CD14-positive monocyte (primary cell): ENCODE data around the gene CCDC102B. TPM values are rescaled to one million over a fixed set of nuclear protein-coding genes. Genes with fewer than 3 reads are reported as not detected.

Source experiments
- DNase-seq, 3 donors: peaks; one replicate each; pipeline ENCODE4 v3.0.0-alpha.2; 2011 to 2022
- H2AFZ ChIP-seq: 2 replicates; pipeline ENCODE4 v1.6.0; 2012; ENCODE audit warnings: mild to moderate bottlenecking, low read depth, low read length, inconsistent platforms; ENCODE audit not compliant: insufficient read depth, poor library complexity, severe bottlenecking
- H3K27ac ChIP-seq, 2 donors: 1 replicate in 1 of 2; 2 replicates in 1 of 2; pipeline ENCODE4 v1.5.1; 2012 to 2013; ENCODE audit warnings: low read length in 2 of 2, control low read depth in 1 of 2, inconsistent platforms in 1 of 2, low read depth in 1 of 2, mild to moderate bottlenecking in 1 of 2
- H3K27me3 ChIP-seq, 2 donors: one replicate each; pipeline versions ENCODE4 v1.6.0 to v1.6.1; 2011 to 2013; ENCODE audit warnings: low read length in 2 of 2; ENCODE audit not compliant: control insufficient read depth in 2 of 2, insufficient read depth in 2 of 2
- H3K36me3 ChIP-seq, 2 donors: replicated peaks in 1 of 2; 1 replicate in 1 of 2; 2 replicates in 1 of 2; pipeline versions ENCODE4 v1.5.1 to v1.6.1; 2012 to 2013; ENCODE audit warnings: low read length in 2 of 2, control low read depth in 1 of 2, inconsistent platforms in 1 of 2, mild to moderate bottlenecking in 1 of 2; ENCODE audit not compliant: insufficient read depth in 2 of 2, control insufficient read depth in 1 of 2
- H3K4me1 ChIP-seq, 2 donors: 1 replicate in 1 of 2; 2 replicates in 1 of 2; pipeline versions ENCODE4 v1.5.1 to v1.6.1; 2012 to 2013; ENCODE audit warnings: low read length in 2 of 2, control low read depth in 1 of 2, inconsistent platforms in 1 of 2, mild to moderate bottlenecking in 1 of 2, moderate library complexity in 1 of 2; ENCODE audit not compliant: insufficient read depth in 2 of 2, control insufficient read depth in 1 of 2
- H3K4me2 ChIP-seq: replicated peaks from 2 replicates; pipeline ENCODE3; 2012; ENCODE audit warnings: low read length, moderate library complexity, mild to moderate bottlenecking; ENCODE audit not compliant: poor library complexity, severe bottlenecking; ENCODE audit errors: extremely low read depth
- H3K4me3 ChIP-seq, 3 experiments: fragments of 200-600 bp in 1 of 3; sonication (generic) in 1 of 3; replicated peaks in 1 of 3; 1 replicate in 2 of 3; 2 replicates in 1 of 3; pipeline ENCODE4 v1.5.1; 2011 to 2013; ENCODE audit warnings: low read length in 3 of 3, mild to moderate bottlenecking in 3 of 3, control low read depth in 2 of 3, low read depth in 2 of 3, inconsistent platforms in 1 of 3, moderate library complexity in 1 of 3
- H3K79me2 ChIP-seq: 2 replicates; pipeline ENCODE4 v1.6.0; 2012; ENCODE audit warnings: mild to moderate bottlenecking, control low read depth, inconsistent platforms, low read length, moderate library complexity; ENCODE audit not compliant: insufficient read depth
- H3K9ac ChIP-seq: 2 replicates; pipeline ENCODE4 v1.6.0; 2017; ENCODE audit warnings: low read length, mild to moderate bottlenecking; ENCODE audit not compliant: insufficient read depth, poor library complexity, severe bottlenecking
- H3K9me3 ChIP-seq, 2 donors: replicated peaks in 1 of 2; 1 replicate in 1 of 2; 2 replicates in 1 of 2; pipeline versions ENCODE4 v1.5.1 to v1.6.1; 2012 to 2013; ENCODE audit warnings: low read length in 2 of 2, control low read depth in 1 of 2; ENCODE audit not compliant: control insufficient read depth in 1 of 2, insufficient read depth in 1 of 2
- H4K20me1 ChIP-seq: 2 replicates; pipeline ENCODE4 v1.6.0; 2012; ENCODE audit warnings: mild to moderate bottlenecking, low read length, control low read depth, moderate library complexity; ENCODE audit not compliant: insufficient read depth
- H3K27ac Mint-ChIP-seq, 7 donors: one replicate each; pipeline ENCODE4 v1.8.0; 2020; ENCODE audit warnings: mild to moderate bottlenecking in 7 of 7, mixed read lengths in 7 of 7, moderate library complexity in 6 of 7, inconsistent platforms in 2 of 7
- H3K27me3 Mint-ChIP-seq, 3 donors: one replicate each; pipeline ENCODE4 v1.8.0; 2021 to 2022; ENCODE audit warnings: low read depth in 3 of 3, mild to moderate bottlenecking in 3 of 3, mixed read lengths in 3 of 3, moderate library complexity in 3 of 3, inconsistent platforms in 1 of 3
- H3K36me3 Mint-ChIP-seq, 2 donors: one replicate each; pipeline ENCODE4 v1.8.0; 2020; ENCODE audit warnings: mixed read lengths in 2 of 2, inconsistent platforms in 1 of 2, mild to moderate bottlenecking in 1 of 2
- H3K4me1 Mint-ChIP-seq: one replicate; pipeline ENCODE4 v1.8.0; 2020; ENCODE audit warnings: mild to moderate bottlenecking, mixed read lengths
- H3K4me3 Mint-ChIP-seq, 2 donors: one replicate each; pipeline ENCODE4 v1.8.0; 2020; ENCODE audit warnings: mild to moderate bottlenecking in 2 of 2, mixed read lengths in 2 of 2, moderate library complexity in 1 of 2
- H3K9me3 Mint-ChIP-seq, 7 donors: one replicate each; pipeline ENCODE4 v1.8.0; 2020 to 2022; ENCODE audit warnings: mixed read lengths in 7 of 7, mild to moderate bottlenecking in 6 of 7, moderate library complexity in 6 of 7, inconsistent platforms in 2 of 7
- CTCF ChIP-seq: fragments of 200-600 bp; IDR thresholded peaks from one replicate; pipeline ENCODE4 v1.8.0; 2022; ENCODE audit warnings: antibody characterized with exemption, mild to moderate bottlenecking
- WGBS: methylation state at CpG from one replicate; pipeline ENCODE4 v1.1.5; 2013; ENCODE audit warnings: missing lambda C conversion rate; ENCODE audit not compliant: insufficient coverage; 5-methylcytosine and 5-hydroxymethylcytosine counted together
- intact Hi-C, 2 donors: fragments of 100-400 bp; cut with micrococcal nuclease; formaldehyde crosslinking; loops; one replicate each; pipeline versions ENCODE4 v1.15.0 to v1.15.1; 2023
- polyA plus RNA-seq, 3 donors: library from polyadenylated mRNA; depleted of rRNA in 1 of 3; unstranded in 2 of 3; stranded (reverse) in 1 of 3; fragments of 300-500 nt in 2 of 3; fragments of >200 nt in 1 of 3; fragmentation: Illumina TruSeq in 2 of 3; gene quantifications; 1 replicate in 2 of 3; 2 replicates in 1 of 3; pipeline ENCODE4 v1.2.3, GENCODE V29; 2012 to 2021

CCDC102B gene
- polyA plus RNA-seq, 3 donors = 0.34 to 1.4 TPM; not detected in 1

GRCh38 chr18:68764016-68764415 lies 33.9 kb upstream of the CCDC102B start:
- Mint-ChIP-seq H3K36me3 (no peaks in the 10 kb centered on the region), H3K27ac (no peak overlapping the region), H3K27me3 (peaks cover under 1 to 2% (median 2%) of the 10 kb centered on the region in 3 donors), H3K9me3 (peaks cover 3 to 11% (median 8%) of the 10 kb centered on the region in 7 donors), H3K4me1 (no peaks in the 10 kb centered on the region), H3K4me3 (no peak overlapping the region)
- peaks cover 3 to 8% of the 10 kb centered on the region in 2 donors for H3K9me3 ChIP-seq
- WGBS = 80% methylated on average over 1 of the region's 2 CpGs
- no peak overlapping the region for H3K4me3 ChIP-seq
- H4K20me1 ChIP-seq = no peaks in the 10 kb centered on the region
- H3K27ac ChIP-seq = no peak overlapping the region
- no peak for TF ChIP-seq CTCF
- H3K4me2 ChIP-seq = no peak overlapping the region
- no peak for DNase-seq
- no peak overlapping the region for H2AFZ ChIP-seq
- H3K9ac ChIP-seq = no peak overlapping the region
- H3K79me2 ChIP-seq = no peaks in the 10 kb centered on the region
- intact Hi-C loops = no loop called here
- no peaks in the 10 kb centered on the region for H3K27me3 ChIP-seq
- no peaks in the 10 kb centered on the region for H3K4me1 ChIP-seq
- H3K36me3 ChIP-seq = no peaks in the 10 kb centered on the region

- H3K9me3 Mint-ChIP-seq = peaks cover 0 to 12% (median 4%) of the 10 kb centered on the region in 7 donors
- no peaks in the 10 kb centered on the region for H3K36me3 ChIP-seq
- TF ChIP-seq CTCF = no peak
- no peak overlapping the region for H3K27ac ChIP-seq
- no peak for DNase-seq
- H3K4me1 ChIP-seq = no peaks in the 10 kb centered on the region
- no peak overlapping the region for H3K9ac ChIP-seq
- H3K79me2 ChIP-seq = no peaks in the 10 kb centered on the region
- no peaks in the 10 kb centered on the region for H3K27me3 ChIP-seq
- no CpG with 5 or more reads among the region's 2 CpGs for WGBS
- H3K36me3 Mint-ChIP-seq = no peaks in the 10 kb centered on the region
- H3K27me3 Mint-ChIP-seq = peaks cover 3 to 5% (median 3%) of the 10 kb centered on the region in 3 donors
- no peak overlapping the region for H3K4me3 Mint-ChIP-seq
- intact Hi-C loops = no loop called here
- H3K4me3 ChIP-seq = no peak overlapping the region
- no peak overlapping the region for H3K4me2 ChIP-seq
- H4K20me1 ChIP-seq = no peaks in the 10 kb centered on the region
- no peaks in the 10 kb centered on the region for H3K4me1 Mint-ChIP-seq
- H2AFZ ChIP-seq = no peak overlapping the region
- no peak overlapping the region for H3K27ac Mint-ChIP-seq
- H3K9me3 ChIP-seq = no peaks in the 10 kb centered on the region
Measured at GRCh38 chr18:68766433-68766832, 31.4 kb upstream of the CCDC102B start.
